H1 (cell line): Measurements from ENCODE around the gene ULK2. TPM values are rescaled to one million over a fixed set of nuclear protein-coding genes. Genes with fewer than 3 reads are reported as not detected.

Experiments
- CTCF ChIA-PET: fragments of 300-600 bp; sonication (Branson Sonifier 250); formaldehyde crosslinking; loops from one replicate; lab custom pipeline; 2021; ENCODE audit not compliant: partially characterized antibody; lab: Charles Lee
- POLR2A ChIA-PET: fragments of 300-600 bp; sonication (Branson Sonifier 250); formaldehyde crosslinking; loops from one replicate; lab custom pipeline; 2021; ENCODE audit warnings: inconsistent platforms; ENCODE audit not compliant: partially characterized antibody; lab: Charles Lee
- DNase-seq, 2 experiments: peaks; one replicate each; pipeline versions ENCODE4 v3.0.0 to v3.0.0-alpha.2; 2010 to 2022; ENCODE audit warnings: low spot score in 2 of 2, low read depth in 1 of 2, mixed read lengths in 1 of 2
- FAIRE-seq: peaks from 2 replicates; lab custom pipeline; 2011; peaks lifted over from hg19 to GRCh38; lab: Jason Lieb, UNC
- H2AFZ ChIP-seq: 2 replicates; pipeline ENCODE4 v1.8.1; 2012; ENCODE audit warnings: low read length, inconsistent platforms
- H2AK5ac ChIP-seq: 2 replicates; pipeline ENCODE4 v1.6.1; 2013; ENCODE audit warnings: low read depth, low read length
- H2BK120ac ChIP-seq: replicated peaks from 2 replicates; pipeline ENCODE3; 2013; ENCODE audit warnings: low read depth, low read length, inconsistent platforms
- H2BK12ac ChIP-seq: 2 replicates; pipeline ENCODE4 v1.6.1; 2013; ENCODE audit warnings: low read depth, low read length
- H2BK15ac ChIP-seq: 2 replicates; pipeline ENCODE4 v1.6.1; 2013; ENCODE audit warnings: low read length
- H2BK20ac ChIP-seq: 2 replicates; pipeline ENCODE4 v1.6.1; 2013; ENCODE audit warnings: low read length
- H2BK5ac ChIP-seq: 2 replicates; pipeline ENCODE4 v1.6.1; 2013; ENCODE audit warnings: low read depth, low read length
- H3K14ac ChIP-seq: 2 replicates; pipeline ENCODE4 v1.6.1; 2013; ENCODE audit warnings: inconsistent platforms; ENCODE audit not compliant: insufficient read length
- H3K18ac ChIP-seq: 2 replicates; pipeline ENCODE4 v1.6.1; 2013; ENCODE audit warnings: low read length; ENCODE audit errors: extremely low read depth
- H3K23ac ChIP-seq: 2 replicates; pipeline ENCODE4 v1.6.1; 2013; ENCODE audit warnings: inconsistent platforms; ENCODE audit not compliant: insufficient read length
- H3K23me2 ChIP-seq: 2 replicates; pipeline ENCODE4 v1.6.1; 2013; ENCODE audit warnings: low read depth, low read length
- H3K27ac ChIP-seq: 2 replicates; pipeline ENCODE4 v1.6.1; 2011; ENCODE audit warnings: low read depth, low read length, inconsistent platforms
- H3K27me3 ChIP-seq, 4 experiments: replicated peaks in 1 of 4; 1 replicate in 1 of 4; 2 replicates in 3 of 4; pipeline versions ENCODE4 v1.6.1 to v1.8.1; 2011 to 2013; ENCODE audit warnings: low read length in 3 of 4, mild to moderate bottlenecking in 3 of 4, inconsistent platforms in 2 of 4, mixed read lengths in 2 of 4, moderate library complexity in 1 of 4; ENCODE audit not compliant: control insufficient read depth in 3 of 4, insufficient read depth in 3 of 4; ENCODE audit errors: extremely low read depth in 1 of 4
- H3K36me3 ChIP-seq, 4 experiments: 2 replicates each; pipeline versions ENCODE4 v1.6.1 to v1.8.1; 2011 to 2013; ENCODE audit warnings: mild to moderate bottlenecking in 4 of 4, low read length in 3 of 4, moderate library complexity in 2 of 4, control low read depth in 1 of 4, inconsistent platforms in 1 of 4; ENCODE audit not compliant: insufficient read depth in 4 of 4, control insufficient read depth in 2 of 4
- H3K4ac ChIP-seq: replicated peaks from 2 replicates; pipeline ENCODE3; 2013; ENCODE audit warnings: low read length, low read depth, mixed read lengths, inconsistent platforms; ENCODE audit not compliant: insufficient read length
- H3K4me1 ChIP-seq, 4 experiments: replicated peaks in 1 of 4; 1 replicate in 1 of 4; 2 replicates in 3 of 4; pipeline versions ENCODE4 v1.6.1 to v1.8.1; 2011 to 2013; ENCODE audit warnings: low read length in 3 of 4, inconsistent platforms in 2 of 4, mixed read lengths in 1 of 4; ENCODE audit not compliant: insufficient read depth in 4 of 4, control insufficient read depth in 3 of 4
- H3K4me2 ChIP-seq, 2 experiments: 2 replicates each; pipeline versions ENCODE4 v1.6.1 to v1.8.1; 2011 to 2013; ENCODE audit warnings: low read depth in 2 of 2, low read length in 2 of 2, control low read depth in 1 of 2, inconsistent platforms in 1 of 2, mild to moderate bottlenecking in 1 of 2; ENCODE audit not compliant: insufficient read depth in 1 of 2
- H3K4me3 ChIP-seq, 4 experiments: fragments of 200-600, 300-600 bp in 1 of 4; sonication (generic), shearing (Covaris generic), sonication (Bioruptor Twin) in 1 of 4; 2 replicates each; pipeline versions ENCODE4 v1.5.1 to v1.8.1; 2011 to 2016; ENCODE audit warnings: low read length in 4 of 4, low read depth in 3 of 4, control low read depth in 2 of 4, inconsistent platforms in 2 of 4, mild to moderate bottlenecking in 2 of 4, mixed read lengths in 1 of 4, moderate library complexity in 1 of 4; ENCODE audit not compliant: insufficient read depth in 2 of 4; ENCODE audit errors: extremely low read depth in 1 of 4
- H3K56ac ChIP-seq: replicated peaks from 2 replicates; pipeline ENCODE3; 2013; ENCODE audit warnings: low read depth, mild to moderate bottlenecking, mixed read lengths, low read length, inconsistent platforms; ENCODE audit not compliant: insufficient read length
- H3K79me1 ChIP-seq: 2 replicates; pipeline ENCODE4 v1.6.1; 2013; ENCODE audit warnings: low read depth, low read length, control low read depth
- H3K79me2 ChIP-seq, 2 experiments: 2 replicates each; pipeline versions ENCODE4 v1.6.1 to v1.8.1; 2012 to 2013; ENCODE audit warnings: low read length in 2 of 2, mild to moderate bottlenecking in 2 of 2, inconsistent platforms in 1 of 2; ENCODE audit not compliant: insufficient read depth in 2 of 2, control insufficient read depth in 1 of 2
- H3K9ac ChIP-seq, 4 experiments: replicated peaks in 1 of 4; 1 replicate in 1 of 4; 2 replicates in 3 of 4; pipeline versions ENCODE4 v1.6.1 to v1.8.1; 2011 to 2013; ENCODE audit warnings: low read depth in 3 of 4, low read length in 3 of 4, control low read depth in 2 of 4, mild to moderate bottlenecking in 2 of 4, moderate library complexity in 2 of 4, inconsistent platforms in 1 of 4; ENCODE audit errors: extremely low read depth in 1 of 4
- H3K9me3 ChIP-seq, 2 experiments: 2 replicates each; pipeline versions ENCODE4 v1.6.1 to v1.8.1; 2012 to 2013; ENCODE audit warnings: mild to moderate bottlenecking in 2 of 2, moderate library complexity in 2 of 2, control low read depth in 1 of 2, inconsistent platforms in 1 of 2, low read depth in 1 of 2, low read length in 1 of 2, mixed read lengths in 1 of 2; ENCODE audit not compliant: insufficient read depth in 2 of 2
- H4K20me1 ChIP-seq, 2 experiments: replicated peaks in 1 of 2; 2 replicates each; pipeline versions ENCODE3 to v1.8.1; 2011 to 2013; ENCODE audit warnings: inconsistent platforms in 2 of 2, low read length in 2 of 2, mild to moderate bottlenecking in 1 of 2; ENCODE audit not compliant: insufficient read depth in 2 of 2, control insufficient read depth in 1 of 2
- H4K5ac ChIP-seq: 2 replicates; pipeline ENCODE4 v1.6.1; 2013; ENCODE audit warnings: low read length, low read depth, mixed read lengths, inconsistent platforms; ENCODE audit not compliant: insufficient read length
- H4K8ac ChIP-seq: 2 replicates; pipeline ENCODE4 v1.8.0; 2013; ENCODE audit warnings: mild to moderate bottlenecking, moderate library complexity, low read length, inconsistent platforms; ENCODE audit not compliant: insufficient read depth; ENCODE audit errors: extremely low read depth
- H4K91ac ChIP-seq: replicated peaks from 2 replicates; pipeline ENCODE3; 2013; ENCODE audit warnings: low read length, mixed read lengths, inconsistent platforms; ENCODE audit not compliant: insufficient read length
- MAX ChIP-seq: IDR thresholded peaks from 2 replicates; pipeline ENCODE4 v1.6.1; 2012; ENCODE audit warnings: inconsistent platforms
- POU5F1 ChIP-seq: IDR thresholded peaks from 2 replicates; pipeline ENCODE4 v1.6.1; 2011; ENCODE audit warnings: low read depth, mild to moderate bottlenecking, low read length, moderate library complexity
- WGBS, 2 experiments: shearing (Covaris generic) in 1 of 2; methylation state at CpG; one replicate each; pipeline versions ENCODE4 v1.1.6 to v1.1.7; 2013 to 2015; ENCODE audit warnings: low lambda C conversion rate in 2 of 2, mixed read lengths in 2 of 2, inconsistent platforms in 1 of 2, low coverage in 1 of 2, missing lambda C conversion rate in 1 of 2; ENCODE audit not compliant: insufficient replicate concordance in 2 of 2, insufficient coverage in 1 of 2, insufficient read length in 1 of 2; ENCODE audit errors: extremely low coverage in 1 of 2, missing lambda C conversion rate in 1 of 2; 5-methylcytosine and 5-hydroxymethylcytosine counted together
- polyA plus RNA-seq, 7 experiments: library from polyadenylated mRNA; depleted of rRNA in 3 of 7; stranded (reverse) in 5 of 7; unstranded in 2 of 7; fragments of >200 nt in 5 of 7; fragments of 200-250 nt in 2 of 7; gene quantifications; 1 replicate in 5 of 7; 2 replicates in 1 of 7; 4 replicates in 1 of 7; pipeline versions ENCODE4 v1.2.1 to v1.2.3, GENCODE V29; 2011 to 2013; ENCODE audit warnings: missing spikeins in 2 of 7, mixed read lengths in 2 of 7
- total RNA-seq: library from RNA; stranded (reverse); fragmentation: NEBNext Ultra II Directional; extraction: Animal tissue kit (Norgen Biotek cat#: 25700); gene quantifications from 2 replicates; pipeline ENCODE4 v1.2.1, GENCODE V29; 2021

ULK2 gene
- total and polyA plus RNA-seq, 2 of the 8 experiments (the other 6 are each of a cell fraction or from before 2014, with no cell fraction given) = 5.3 to 9.8 TPM

- Histone ChIP-seq H3K4ac (no peak overlapping the region), H3K14ac (no peak overlapping the region), H2BK5ac (no peak overlapping the region), H3K4me2 (no peak overlapping the region), H3K23ac (no peak overlapping the region), H4K91ac (no peak overlapping the region), H3K9ac (no peak overlapping the region), H4K8ac (no peak overlapping the region; the same call in 1 of the 2 replicates), H3K9me3 (no peaks in the 10 kb centered on the region; a peak in 1 of 4 replicates), H2AFZ (no peak overlapping the region), H3K4me3 (no peak overlapping the region), H3K4me1 (no peaks in the 10 kb centered on the region; a peak in 1 of 7 replicates), H3K36me3 (no peaks in the 10 kb centered on the region), H4K20me1 (no peaks in the 10 kb centered on the region), H3K79me2 (no peaks in the 10 kb centered on the region), H3K23me2 (no peaks in the 10 kb centered on the region), H3K27me3 (no peaks in the 10 kb centered on the region), H3K27ac (no peak overlapping the region), H2AK5ac (no peak overlapping the region), H3K56ac (no peak overlapping the region), H2BK12ac (no peak overlapping the region), H3K79me1 (no peaks in the 10 kb centered on the region), H2BK15ac (no peak overlapping the region), H4K5ac (no peak overlapping the region), H2BK120ac (no peak overlapping the region), H2BK20ac (no peak overlapping the region), H3K18ac (no peak overlapping the region)
- FAIRE-seq = no peak
- ChIA-PET POLR2A (no interaction called here), CTCF (interaction anchor here (0.7 to 4.1 kb wide), 8 partner anchors 8 to 392 kb away, joined by 3 to 36 read pairs (median 6); partner anchors contain the start of gene B9D1)
- 82% methylated on average over 6 of the region's 6 CpGs; no CpG with 5 or more reads in 1 of the 2 experiments for WGBS, 2 experiments
- DNase-seq = no peak
- TF ChIP-seq MAX (0 out of 2 replicates have a peak, but pooled peaks have one; percentile 15), POU5F1 (no peak)
These were observed 112.3 kb downstream of the ULK2 start for GRCh38 chr17:19755392-19755791.
